Mesothelial cell of epicardium (in vitro differentiated cells): ENCODE data around the gene COPS7A. TPM values are rescaled to one million over a fixed set of nuclear protein-coding genes. Genes with fewer than 3 reads are reported as not detected.

Experiments used
- DNase-seq, 2 experiments: peaks; one replicate each; pipeline ENCODE4 v3.0.0; 2021; ENCODE audit warnings: low spot score in 2 of 2; ENCODE audit not compliant: unreplicated experiment in 2 of 2
- H3K27ac Mint-ChIP-seq: 2 replicates; pipeline ENCODE4 v1.8.0; 2021; ENCODE audit warnings: mixed read lengths
- H3K27me3 Mint-ChIP-seq: 2 replicates; pipeline ENCODE4 v1.8.0; 2021; ENCODE audit warnings: low read depth, mixed read lengths
- H3K36me3 Mint-ChIP-seq: 2 replicates; pipeline ENCODE4 v1.8.0; 2021; ENCODE audit warnings: mixed read lengths
- H3K4me1 Mint-ChIP-seq: 2 replicates; pipeline ENCODE4 v1.8.0; 2021; ENCODE audit warnings: mixed read lengths
- H3K4me3 Mint-ChIP-seq: 2 replicates; pipeline ENCODE4 v1.8.0; 2021; ENCODE audit warnings: mild to moderate bottlenecking, moderate library complexity, mixed read lengths
- H3K9me3 Mint-ChIP-seq: 2 replicates; pipeline ENCODE4 v1.8.0; 2021; ENCODE audit warnings: mixed read lengths
- CTCF ChIP-seq: fragments of 200-600 bp; sonication (generic); IDR thresholded peaks from one replicate; pipeline ENCODE4 v1.5.0; 2021; ENCODE audit warnings: antibody characterized with exemption; ENCODE audit not compliant: unreplicated experiment
- total RNA-seq: library from RNA; stranded (reverse); gene quantifications from 3 replicates; pipeline ENCODE4 v1.2.1, GENCODE V29; 2021

The COPS7A gene
- total RNA-seq, 1 donor from 2014 or later, result 37.6 TPM

GRCh38 chr12:6775185-6776174 is 51.6 kb downstream of the COPS7A start:
- no peak for DNase-seq
- TF ChIP-seq CTCF, result no peak
- Mint-ChIP-seq H3K4me3 (no peak overlapping the region), H3K9me3 (no peaks in the 10 kb centered on the region), H3K4me1 (peaks cover 15% of the 10 kb centered on the region), H3K27ac (no peak overlapping the region), H3K36me3 (peaks cover 30% of the 10 kb centered on the region), H3K27me3 (peaks cover 63% of the 10 kb centered on the region)

GRCh38 chr12:6777386-6777785 is 53.5 kb downstream of the COPS7A start:
- no peak overlapping the region for H3K27ac Mint-ChIP-seq
- DNase-seq, result no peak
- H3K36me3 Mint-ChIP-seq, result peaks cover 18% of the 10 kb centered on the region
- TF ChIP-seq CTCF, result no peak
- peaks cover 15% of the 10 kb centered on the region for H3K4me1 Mint-ChIP-seq
- no peaks in the 10 kb centered on the region for H3K9me3 Mint-ChIP-seq
- peaks cover 56% of the 10 kb centered on the region for H3K27me3 Mint-ChIP-seq
- no peak overlapping the region for H3K4me3 Mint-ChIP-seq

- H3K4me3 Mint-ChIP-seq, result peak overlapping the region; percentile 79
- DNase-seq, result no peak
- peaks cover 15% of the 10 kb centered on the region for H3K4me1 Mint-ChIP-seq
- TF ChIP-seq CTCF, result no peak
- peaks cover 48% of the 10 kb centered on the region for H3K27me3 Mint-ChIP-seq
- H3K36me3 Mint-ChIP-seq, result peaks cover 17% of the 10 kb centered on the region
- H3K9me3 Mint-ChIP-seq, result no peaks in the 10 kb centered on the region
- peak overlapping the region; percentile 71 for H3K27ac Mint-ChIP-seq
Observed at GRCh38 chr12:6778217-6778573, 54.3 kb downstream of the COPS7A start.

- Mint-ChIP-seq H3K36me3 (peaks cover 14% of the 10 kb centered on the region), H3K27ac (peak overlapping the region; percentile 71), H3K4me1 (peaks cover 13% of the 10 kb centered on the region), H3K27me3 (peaks cover 45% of the 10 kb centered on the region), H3K9me3 (no peaks in the 10 kb centered on the region), H3K4me3 (peak overlapping the region; percentile 79)
- TF ChIP-seq CTCF, result peak; percentile 85
- peak; percentile 85 to 96 for DNase-seq
Observed at GRCh38 chr12:6778574-6779550, 55.0 kb downstream of the COPS7A start.

- H3K4me1 Mint-ChIP-seq, result peaks cover 13% of the 10 kb centered on the region
- H3K27ac Mint-ChIP-seq, result no peak overlapping the region
- no peak for DNase-seq
- no peak overlapping the region for H3K4me3 Mint-ChIP-seq
- H3K9me3 Mint-ChIP-seq, result no peaks in the 10 kb centered on the region
- peaks cover 35% of the 10 kb centered on the region for H3K27me3 Mint-ChIP-seq
- TF ChIP-seq CTCF, result no peak
- peaks cover 10% of the 10 kb centered on the region for H3K36me3 Mint-ChIP-seq
Observed at GRCh38 chr12:6779708-6780432, 56.0 kb downstream of the COPS7A start.
